KOPT-K1 (cell line): ENCODE measurements around the gene CDH8.

Experiments used
- H3K27ac ChIP-seq: fragments of 200-600 bp; sonication (generic); 2 replicates; pipeline ENCODE4 v1.5.1; 2016; ENCODE audit warnings: antibody characterized with exemption, mild to moderate bottlenecking, low read depth, low read length; ENCODE audit not compliant: poor library complexity, severe bottlenecking
- H3K36me3 ChIP-seq: fragments of 200-600 bp; sonication (generic); 2 replicates; pipeline ENCODE4 v1.5.1; 2017; ENCODE audit warnings: antibody characterized with exemption, mild to moderate bottlenecking, low read length, moderate library complexity; ENCODE audit not compliant: insufficient read depth
- H3K9me3 ChIP-seq: fragments of 200-600 bp; sonication (generic); 2 replicates; pipeline ENCODE4 v1.5.1; 2017; ENCODE audit warnings: antibody characterized with exemption, low read length, mild to moderate bottlenecking; ENCODE audit not compliant: insufficient read depth, poor library complexity, severe bottlenecking

The CDH8 gene

DNA sequence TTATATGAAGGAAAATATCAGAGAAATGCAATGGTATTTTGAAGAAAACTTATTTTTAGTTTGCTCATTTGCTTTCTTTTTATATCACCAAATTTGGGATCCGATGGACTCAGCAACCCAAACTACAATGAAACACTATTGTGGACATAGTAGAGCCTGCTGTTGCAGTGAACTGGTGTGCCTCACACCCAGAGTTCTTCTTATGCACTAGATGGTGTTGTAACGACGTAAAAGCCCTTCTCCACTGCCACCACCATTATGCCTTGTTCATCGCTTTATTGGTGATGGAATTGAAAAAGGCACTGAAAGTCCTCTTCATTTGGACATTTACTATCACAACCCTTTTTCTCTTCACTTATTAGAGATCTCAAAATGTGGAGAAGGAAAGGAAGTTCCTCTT lies 381.3 kb downstream of the CDH8 start:
- Histone ChIP-seq H3K36me3 (no peaks in the 10 kb centered on the region), H3K9me3 (no peaks in the 10 kb centered on the region), H3K27ac (no peak overlapping the region)

DNA sequence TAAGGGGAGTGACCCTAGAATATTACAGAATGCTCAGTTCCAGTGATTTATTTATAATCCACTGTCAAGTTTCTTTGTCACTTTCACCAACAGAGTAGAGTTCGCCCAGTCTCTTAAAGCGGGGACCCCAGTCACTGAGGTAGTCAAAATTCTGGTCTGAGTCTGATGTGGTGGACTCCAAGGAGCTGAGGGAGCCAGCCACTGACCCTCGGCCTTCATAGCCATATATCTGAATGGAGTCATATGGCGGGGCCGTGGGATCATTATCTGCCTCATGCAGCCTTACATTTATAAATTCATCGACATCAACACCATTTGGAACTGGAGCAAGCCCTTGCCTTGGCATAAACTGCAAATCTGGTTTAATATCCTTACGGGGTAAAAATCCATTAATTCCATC lies 382.7 kb downstream of the CDH8 start:
- no peaks in the 10 kb centered on the region for H3K36me3 ChIP-seq
- no peaks in the 10 kb centered on the region for H3K9me3 ChIP-seq
- no peak overlapping the region for H3K27ac ChIP-seq

DNA sequence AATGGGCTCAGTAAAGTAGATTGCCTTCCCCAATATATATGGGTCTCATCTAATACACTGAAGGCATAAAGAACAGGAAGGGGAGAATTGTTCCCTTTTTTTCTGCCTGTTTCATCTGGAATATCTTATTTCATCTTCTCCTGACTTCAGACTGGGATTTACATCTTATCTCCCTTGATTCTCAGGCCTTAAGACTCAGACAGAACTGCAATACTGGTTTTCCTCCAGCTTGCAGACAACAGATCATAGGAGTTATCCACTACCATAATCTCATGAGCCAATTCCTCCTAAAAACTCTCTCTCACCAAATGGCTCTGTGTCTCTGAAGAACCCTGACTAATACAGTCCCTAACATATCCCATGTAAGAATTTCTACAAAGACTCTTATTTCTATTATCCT lies 390.7 kb downstream of the CDH8 start:
- no peaks in the 10 kb centered on the region for H3K9me3 ChIP-seq
- no peaks in the 10 kb centered on the region for H3K36me3 ChIP-seq
- H3K27ac ChIP-seq: no peak overlapping the region

DNA sequence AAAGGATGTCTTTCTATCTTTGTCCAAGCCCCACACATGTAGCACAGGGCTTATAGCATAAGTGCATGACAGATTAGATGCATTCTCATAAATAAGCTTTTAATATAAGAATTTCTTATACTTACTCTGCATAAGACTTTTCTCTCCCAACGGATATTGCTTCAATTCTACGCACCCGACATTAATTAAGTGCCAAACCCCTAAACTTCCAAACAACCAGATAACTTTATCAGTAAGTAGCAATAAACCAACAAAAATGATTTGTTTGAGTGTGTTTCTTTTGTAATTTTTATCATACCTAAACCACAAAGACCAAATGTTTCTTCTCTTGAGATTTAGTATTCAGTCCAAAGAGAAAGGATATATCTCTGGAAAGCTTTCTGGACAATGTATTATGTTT lies 391.5 kb downstream of the CDH8 start:
- H3K27ac ChIP-seq: no peak overlapping the region
- no peaks in the 10 kb centered on the region for H3K36me3 ChIP-seq
- H3K9me3 ChIP-seq: no peaks in the 10 kb centered on the region

DNA sequence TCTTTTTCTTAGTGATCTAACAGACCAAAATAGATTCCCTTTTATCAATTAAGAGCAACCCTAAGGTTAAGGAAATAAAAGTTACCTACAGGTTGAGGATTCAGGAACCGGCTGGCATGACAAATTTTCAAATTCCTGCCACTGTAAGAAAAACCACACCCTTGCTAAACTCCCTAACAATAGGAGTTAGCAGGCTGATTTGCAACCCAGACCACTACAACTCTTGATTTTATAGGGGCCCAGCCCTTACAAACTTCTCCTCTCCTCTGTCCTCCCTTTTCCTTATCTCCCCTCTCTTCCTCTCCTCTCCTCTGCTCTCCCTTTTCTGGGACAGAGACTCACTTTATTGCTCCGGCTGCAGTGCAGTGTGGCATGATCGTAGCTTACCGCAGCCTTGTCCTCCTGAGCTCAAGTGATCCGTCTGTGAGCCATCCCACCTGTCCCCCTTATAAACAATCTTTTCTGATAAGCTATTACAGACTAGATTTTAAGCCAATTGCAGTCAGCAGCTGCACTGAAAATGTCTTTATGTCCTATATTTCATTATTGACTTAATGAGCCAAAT lies 418.9 kb downstream of the CDH8 start:
- no peak overlapping the region for H3K27ac ChIP-seq
- no peaks in the 10 kb centered on the region for H3K9me3 ChIP-seq
- H3K36me3 ChIP-seq: no peaks in the 10 kb centered on the region

DNA sequence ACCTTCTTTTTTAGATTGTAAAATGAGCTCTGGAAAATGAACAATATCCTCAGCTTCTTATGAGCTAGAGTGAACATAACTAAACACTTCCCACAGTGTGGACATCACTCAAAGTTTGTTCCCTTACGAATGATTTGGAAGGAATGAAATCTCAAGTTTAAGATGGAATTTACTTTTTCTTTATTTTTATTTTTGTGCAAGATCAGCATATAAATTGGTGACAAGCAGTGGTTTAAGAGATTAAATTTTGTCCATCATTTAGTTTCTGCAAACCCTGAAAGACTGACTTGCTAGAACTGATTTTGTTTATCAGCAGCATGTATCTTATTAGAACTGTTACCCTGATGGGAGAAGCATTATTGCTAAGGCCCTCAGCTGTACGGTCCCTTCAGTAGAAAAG lies 420.1 kb downstream of the CDH8 start:
- H3K36me3 ChIP-seq: no peaks in the 10 kb centered on the region
- no peak overlapping the region for H3K27ac ChIP-seq
- no peaks in the 10 kb centered on the region for H3K9me3 ChIP-seq

DNA sequence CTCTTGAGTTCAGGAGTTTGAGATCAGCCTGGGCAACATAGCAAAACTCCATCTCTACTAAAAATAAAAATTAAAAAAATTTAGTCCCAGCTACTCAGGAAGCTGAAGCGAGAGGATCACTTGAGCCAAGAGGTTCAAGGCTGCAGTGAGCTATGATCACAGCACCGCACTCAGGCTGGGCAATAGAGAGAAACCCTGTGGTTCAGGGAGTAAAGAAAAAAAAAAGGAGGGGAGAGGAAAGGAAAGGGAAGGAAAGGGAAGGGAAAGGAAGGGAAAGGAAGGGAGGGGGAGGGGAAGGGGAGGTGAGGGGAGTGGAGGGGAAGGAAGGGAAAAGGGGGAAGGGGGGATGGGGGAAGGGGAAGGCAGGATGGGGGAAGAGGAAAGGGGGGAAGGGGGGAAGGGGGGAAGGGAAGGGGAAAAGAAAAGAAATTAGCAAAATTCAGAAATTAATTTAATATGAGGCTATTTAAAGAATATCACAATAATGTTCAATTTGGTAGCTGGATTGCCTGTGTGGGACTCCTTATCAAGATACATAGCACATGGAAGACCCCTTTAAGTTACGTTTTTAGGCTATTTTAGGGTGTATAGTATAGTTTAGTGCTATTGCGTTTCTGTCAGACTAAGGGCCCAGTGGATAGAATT lies 424.3 kb downstream of the CDH8 start:
- no peaks in the 10 kb centered on the region for H3K9me3 ChIP-seq
- H3K36me3 ChIP-seq: no peaks in the 10 kb centered on the region
- H3K27ac ChIP-seq: no peak overlapping the region

DNA sequence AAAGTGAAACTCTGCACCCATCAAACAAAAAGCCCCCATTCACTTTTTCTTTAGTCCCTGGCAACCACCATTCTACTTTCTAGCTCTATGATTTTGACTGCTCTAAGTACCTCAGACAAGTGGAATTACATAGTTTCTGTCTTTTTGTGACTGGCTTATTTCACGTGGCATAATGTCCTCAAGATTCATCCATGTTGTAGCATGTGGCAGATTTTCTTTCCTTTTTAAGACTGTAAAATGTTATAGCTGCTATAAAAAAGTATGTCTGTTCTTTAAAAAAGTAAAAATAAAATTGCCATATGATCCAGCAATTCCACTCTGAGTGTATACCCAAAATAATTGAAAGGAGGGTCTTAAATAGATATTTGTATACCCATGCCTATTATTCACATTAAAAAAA lies 429.7 kb downstream of the CDH8 start:
- H3K9me3 ChIP-seq: no peaks in the 10 kb centered on the region
- H3K27ac ChIP-seq: no peak overlapping the region
- no peaks in the 10 kb centered on the region for H3K36me3 ChIP-seq
